ENCODE measurements around the gene GEN1. TPM values are rescaled to one million over a fixed set of nuclear protein-coding genes. Genes with fewer than 3 reads are reported as not detected.
"Not testable (repeated sequence)": the region's sequence is repeated elsewhere in the genome, so short reads cannot be mapped to it uniquely, and the experiment has no call there.

Gene GEN1
- total RNA-seq, 6 donors from 2014 or later, result 4.9 to 8.2 (median 7.3) TPM

DNA sequence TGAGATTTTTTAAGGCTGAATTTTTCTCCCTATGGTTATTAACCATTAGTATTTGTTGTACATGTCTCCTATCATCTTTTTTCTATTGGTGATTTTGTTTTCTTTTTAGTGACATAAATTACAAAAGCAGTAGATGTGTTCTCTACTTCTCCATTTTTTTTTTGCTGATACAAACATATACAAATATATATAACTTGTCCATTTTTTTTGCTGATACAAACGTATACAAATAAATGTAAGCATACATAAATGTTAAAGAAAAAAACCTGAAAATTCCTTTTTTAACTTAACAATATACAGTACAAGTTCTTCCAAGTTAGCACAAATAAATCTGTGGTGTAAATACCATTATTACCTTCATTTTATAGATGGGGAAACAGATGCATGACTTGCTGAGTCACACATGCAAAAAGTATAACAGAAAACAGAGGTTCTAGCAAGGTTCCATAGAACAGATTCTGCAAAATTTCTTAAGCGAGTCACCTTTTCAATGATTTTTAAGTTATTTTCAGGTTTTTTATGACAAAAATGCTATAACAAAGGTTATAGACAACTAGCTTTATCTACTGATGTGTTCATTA lies 64.4 kb downstream of the GEN1 start:
- DNase-seq, result no peak
- no peak for TF ChIP-seq EP300 (IDR thresholded peaks at IDR 0.05)
- no peak for TF ChIP-seq POLR2AphosphoS5 (IDR thresholded peaks at IDR 0.05)
- no peak for TF ChIP-seq CTCF (IDR thresholded peaks at IDR 0.05)
- TF ChIP-seq POLR2A (IDR thresholded peaks at IDR 0.05), result no peak
- Histone ChIP-seq H3K4me3 (no peak overlapping the region), H3K36me3 (no peaks in the 10 kb centered on the region), H3K27me3 (no peaks in the 10 kb centered on the region), H3K9me3 (no peaks in the 10 kb centered on the region), H3K4me1 (peaks cover 5 to 21% (median 18%) of the 10 kb centered on the region in 4 donors), H3K27ac (no peak overlapping the region)
- ATAC-seq (ENCODE audit: low FRiP score in 2 of 2), result no peak
- WGBS, 2 donors, result 71 to 81% methylated on average over 2 of the region's 2 CpGs

DNA sequence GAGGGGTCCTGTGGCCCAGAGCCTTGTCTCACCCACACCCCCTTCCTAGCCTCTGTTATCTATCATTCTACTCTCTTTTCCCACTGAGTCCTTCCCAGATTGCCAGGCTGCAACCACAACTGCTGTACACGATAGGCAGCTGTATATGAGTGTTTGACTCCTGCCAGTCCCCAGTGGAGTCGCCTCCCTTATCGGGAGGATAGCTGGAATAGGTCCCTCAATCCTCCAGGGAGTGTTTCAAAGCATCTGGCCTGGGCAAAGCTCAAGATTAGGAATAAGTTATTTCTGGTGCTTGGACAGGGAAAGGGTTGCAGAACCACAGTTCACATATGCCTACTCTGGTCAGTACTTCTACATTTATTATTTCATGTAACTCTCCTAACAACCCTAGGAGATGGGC lies 67.1 kb downstream of the GEN1 start:
- Histone ChIP-seq H3K4me3 (no peak overlapping the region), H3K27me3 (no peaks in the 10 kb centered on the region), H3K36me3 (no peaks in the 10 kb centered on the region), H3K27ac (peak overlapping the region in 1 of 4 donors; percentile 23), H3K9me3 (no peaks in the 10 kb centered on the region), H3K4me1 (peaks cover 5 to 21% (median 18%) of the 10 kb centered on the region in 4 donors)
- TF ChIP-seq POLR2A (IDR thresholded peaks at IDR 0.05), result no peak
- TF ChIP-seq POLR2AphosphoS5 (IDR thresholded peaks at IDR 0.05), result no peak
- no peak for TF ChIP-seq CTCF (IDR thresholded peaks at IDR 0.05)
- no peak for TF ChIP-seq EP300 (IDR thresholded peaks at IDR 0.05)
- DNase-seq (no peak), ATAC-seq (ENCODE audit: low FRiP score in 2 of 2) (no peak)
- WGBS, 2 donors, result 76 to 81% methylated on average over 3 of the region's 3 CpGs

- no peak for TF ChIP-seq POLR2A (IDR thresholded peaks at IDR 0.05)
- TF ChIP-seq CTCF (IDR thresholded peaks at IDR 0.05), result no peak
- TF ChIP-seq EP300 (IDR thresholded peaks at IDR 0.05), result no peak
- no peak for TF ChIP-seq POLR2AphosphoS5 (IDR thresholded peaks at IDR 0.05)
- no peaks in the 10 kb centered on the region for H3K27me3 ChIP-seq
- ATAC-seq (ENCODE audit: low FRiP score in 2 of 2) (peak in 1 of 2 donors; percentile 39), DNase-seq (no peak)
- WGBS, 2 donors, result 30 to 38% methylated on average over 7 of the region's 7 CpGs
- no peaks in the 10 kb centered on the region for H3K36me3 ChIP-seq
- H3K27ac ChIP-seq, result peak overlapping the region in 2 of 4 donors; percentile 37 to 59
- H3K4me1 ChIP-seq, result peaks cover 5 to 21% (median 18%) of the 10 kb centered on the region in 4 donors
- no peaks in the 10 kb centered on the region for H3K9me3 ChIP-seq
- no peak overlapping the region for H3K4me3 ChIP-seq
Measured at GRCh38 chr2:17821535-17822444, 67.9 kb downstream of the GEN1 start.

- ATAC-seq (ENCODE audit: low FRiP score in 2 of 2) (no peak), DNase-seq (no peak)
- H3K27ac ChIP-seq, result peak overlapping the region in 2 of 4 donors; percentile 37 to 59
- WGBS, 2 donors, result 39 to 52% methylated on average over 4 of the region's 4 CpGs
- H3K9me3 ChIP-seq, result no peaks in the 10 kb centered on the region
- H3K27me3 ChIP-seq, result no peaks in the 10 kb centered on the region
- no peak for TF ChIP-seq EP300 (IDR thresholded peaks at IDR 0.05)
- no peak for TF ChIP-seq CTCF (IDR thresholded peaks at IDR 0.05)
- no peak for TF ChIP-seq POLR2AphosphoS5 (IDR thresholded peaks at IDR 0.05)
- no peak for TF ChIP-seq POLR2A (IDR thresholded peaks at IDR 0.05)
- no peak overlapping the region for H3K4me3 ChIP-seq
- H3K4me1 ChIP-seq, result peaks cover 5 to 21% (median 18%) of the 10 kb centered on the region in 4 donors
- no peaks in the 10 kb centered on the region for H3K36me3 ChIP-seq
Measured at GRCh38 chr2:17822445-17823117, 68.6 kb downstream of the GEN1 start.

GRCh38 chr2:17823646-17824045 lies 69.7 kb downstream of the GEN1 start:
- H3K36me3 ChIP-seq; DNase-seq; H3K27me3 ChIP-seq; ATAC-seq (ENCODE audit: low FRiP score in 2 of 2); H3K27ac ChIP-seq; H3K9me3 ChIP-seq; H3K4me3 ChIP-seq: not testable (repeated sequence)
- 80 to 96% methylated on average over 4 of the region's 4 CpGs for WGBS, 2 donors
- peaks cover 5 to 21% (median 18%) of the 10 kb centered on the region in 4 donors for H3K4me1 ChIP-seq

All from upper lobe of left lung (tissue), 6 donors.